Fibroblast of lung (primary cell): ENCODE data around the gene NFE2L1. TPM values are rescaled to one million over a fixed set of nuclear protein-coding genes. Genes with fewer than 3 reads are reported as not detected.

Source experiments
- DNase-seq, 2 donors: peaks; one replicate each; pipeline versions ENCODE4 v3.0.0 to v3.0.0-alpha.2; 2010; ENCODE audit warnings: low read depth in 2 of 2
- H2AFZ ChIP-seq: 2 replicates; pipeline ENCODE4 v1.5.1; 2012; ENCODE audit warnings: low read length, control low read depth, inconsistent platforms
- H3K27ac ChIP-seq: 2 replicates; pipeline ENCODE4 v1.5.1; 2011; ENCODE audit warnings: low read length, control low read depth; ENCODE audit not compliant: insufficient read depth
- H3K27me3 ChIP-seq: 2 replicates; pipeline ENCODE4 v1.5.1; 2011; ENCODE audit warnings: mild to moderate bottlenecking, low read length; ENCODE audit not compliant: control insufficient read depth, insufficient read depth
- H3K36me3 ChIP-seq: 2 replicates; pipeline ENCODE4 v1.5.1; 2011; ENCODE audit warnings: low read length; ENCODE audit not compliant: control insufficient read depth, insufficient read depth
- H3K4me1 ChIP-seq: 2 replicates; pipeline ENCODE4 v1.5.1; 2011; ENCODE audit warnings: low read length; ENCODE audit not compliant: control insufficient read depth, insufficient read depth; ENCODE audit errors: extremely low read depth
- H3K4me2 ChIP-seq: 2 replicates; pipeline ENCODE4 v1.5.1; 2011; ENCODE audit warnings: low read length, control low read depth; ENCODE audit not compliant: insufficient read depth; ENCODE audit errors: extremely low read depth
- H3K4me3 ChIP-seq, 4 experiments: fragments of 200-600 bp in 1 of 4; sonication (generic) in 1 of 4; replicated peaks in 1 of 4; 2 replicates each; pipeline ENCODE4 v1.5.1; 2011 to 2016; ENCODE audit warnings: low read length in 4 of 4, low read depth in 3 of 4, mild to moderate bottlenecking in 3 of 4, control low read depth in 2 of 4, inconsistent platforms in 1 of 4, mixed read lengths in 1 of 4; ENCODE audit not compliant: insufficient read depth in 1 of 4; ENCODE audit errors: control extremely low read depth in 1 of 4
- H3K79me2 ChIP-seq: 2 replicates; pipeline ENCODE4 v1.5.1; 2012; ENCODE audit warnings: mild to moderate bottlenecking, low read length, inconsistent platforms; ENCODE audit not compliant: control insufficient read depth, insufficient read depth
- H3K9ac ChIP-seq: 2 replicates; pipeline ENCODE4 v1.5.1; 2011; ENCODE audit warnings: mild to moderate bottlenecking, low read length, control low read depth; ENCODE audit not compliant: insufficient read depth
- H3K9me3 ChIP-seq: 2 replicates; pipeline ENCODE4 v1.5.1; 2012; ENCODE audit warnings: low read depth, low read length; ENCODE audit not compliant: control insufficient read depth, insufficient read depth
- H4K20me1 ChIP-seq: 2 replicates; pipeline ENCODE4 v1.5.1; 2011; ENCODE audit warnings: low read length; ENCODE audit not compliant: control insufficient read depth, insufficient read depth; ENCODE audit errors: extremely low read depth
- CTCF ChIP-seq, 2 donors: IDR thresholded peaks in 1 of 2; conservative IDR thresholded peaks in 1 of 2; 1 replicate in 1 of 2; 2 replicates in 1 of 2; pipeline ENCODE4 v1.5.1; 2011 to 2012; ENCODE audit warnings: low read length in 2 of 2, control low read depth in 1 of 2, inconsistent platforms in 1 of 2, low read depth in 1 of 2, mild to moderate bottlenecking in 1 of 2
- EZH2 ChIP-seq: IDR thresholded peaks from 2 replicates; pipeline ENCODE4 v1.5.1; 2012; ENCODE audit warnings: low read length, control low read depth, mild to moderate bottlenecking; ENCODE audit errors: missing control alignments
- polyA plus RNA-seq, 2 donors: library from polyadenylated mRNA; depleted of rRNA in 1 of 2; stranded (reverse) in 1 of 2; unstranded in 1 of 2; fragments of >200 nt; gene quantifications; 2 replicates each; pipeline ENCODE4 v1.2.1, GENCODE V29; 2011 to 2012; ENCODE audit warnings: missing spikeins in 1 of 2
- total RNA-seq: library from RNA; depleted of rRNA; stranded (reverse); fragments of >200 nt; gene quantifications from 2 replicates; pipeline ENCODE4 v1.2.1, GENCODE V29; 2014

The NFE2L1 gene
- total and polyA plus RNA-seq, 2 donors (not counting 1 experiment from before 2014, with no cell fraction given): 162 to 200 TPM

- Histone ChIP-seq H3K79me2 (peaks cover 28% of the 10 kb centered on the region), H3K9me3 (no peaks in the 10 kb centered on the region), H3K27me3 (no peaks in the 10 kb centered on the region), H3K4me1 (peaks cover 17% of the 10 kb centered on the region), H3K36me3 (peaks cover 31% of the 10 kb centered on the region), H3K9ac (no peak overlapping the region), H3K27ac (no peak overlapping the region), H3K4me3 (no peak overlapping the region), H2AFZ (no peak overlapping the region), H4K20me1 (no peaks in the 10 kb centered on the region), H3K4me2 (no peak overlapping the region)
- no peak for DNase-seq
- TF ChIP-seq EZH2 (no peak), CTCF (conservative IDR thresholded peaks at IDR 0.05 in 1 of 2, IDR thresholded peaks at IDR 0.05 in 1 of 2; ENCODE audit: low read depth in 1 of 2, low read length in 2 of 2) (no peak)
These were observed 9.5 kb downstream of the NFE2L1 start for GRCh38 chr17:48057626-48058025.

GRCh38 chr17:48058393-48059124, 10.4 kb downstream of the NFE2L1 start:
- Histone ChIP-seq H2AFZ (no peak overlapping the region), H4K20me1 (no peaks in the 10 kb centered on the region), H3K9ac (no peak overlapping the region), H3K4me2 (no peak overlapping the region), H3K27ac (no peak overlapping the region), H3K27me3 (no peaks in the 10 kb centered on the region), H3K79me2 (peaks cover 19% of the 10 kb centered on the region), H3K4me3 (no peak overlapping the region), H3K4me1 (peaks cover 8% of the 10 kb centered on the region), H3K36me3 (peaks cover 31% of the 10 kb centered on the region), H3K9me3 (no peaks in the 10 kb centered on the region)
- no peak for DNase-seq
- no peak for TF ChIP-seq EZH2
- no peak for TF ChIP-seq CTCF (conservative IDR thresholded peaks at IDR 0.05 in 1 of 2, IDR thresholded peaks at IDR 0.05 in 1 of 2; ENCODE audit: low read depth in 1 of 2, low read length in 2 of 2)

- Histone ChIP-seq H3K9me3 (no peaks in the 10 kb centered on the region), H3K4me2 (no peak overlapping the region), H2AFZ (no peak overlapping the region), H3K9ac (no peak overlapping the region), H3K36me3 (peaks cover 33% of the 10 kb centered on the region), H3K27ac (no peak overlapping the region), H3K27me3 (no peaks in the 10 kb centered on the region), H3K4me3 (no peak overlapping the region), H3K79me2 (peaks cover 13% of the 10 kb centered on the region), H4K20me1 (no peaks in the 10 kb centered on the region), H3K4me1 (peaks cover 3% of the 10 kb centered on the region)
- TF ChIP-seq CTCF (conservative IDR thresholded peaks at IDR 0.05 in 1 of 2, IDR thresholded peaks at IDR 0.05 in 1 of 2; ENCODE audit: low read depth in 1 of 2, low read length in 2 of 2) (no peak), EZH2 (no peak)
- DNase-seq: no peak
These were observed 11.0 kb downstream of the NFE2L1 start for GRCh38 chr17:48059125-48059668.
